Ishikawa (cell line): ENCODE results near the gene PTMS.
A peak's percentile ranks its signal among the peaks of the same experiment; 100 is the strongest.

Source experiments
- CEBPB ChIP-seq: IDR thresholded peaks from 2 replicates; pipeline ENCODE4 v1.6.1; 2012
- CREB1 ChIP-seq: IDR thresholded peaks from 2 replicates; pipeline ENCODE4 v1.6.1; 2012; ENCODE audit warnings: low read depth
- EGR1 ChIP-seq: IDR thresholded peaks from 2 replicates; pipeline ENCODE4 v1.6.1; 2012
- EP300 ChIP-seq: IDR thresholded peaks from 2 replicates; pipeline ENCODE4 v1.6.1; 2012; ENCODE audit warnings: borderline replicate concordance
- FOXM1 ChIP-seq: IDR thresholded peaks from 2 replicates; pipeline ENCODE4 v1.6.1; 2012; ENCODE audit warnings: low read depth, borderline replicate concordance
- NFIC ChIP-seq: IDR thresholded peaks from 2 replicates; pipeline ENCODE4 v1.6.1; 2012
- RAD21 ChIP-seq: IDR thresholded peaks from 2 replicates; pipeline ENCODE4 v1.6.1; 2012; ENCODE audit warnings: low read depth
- TAF1 ChIP-seq: IDR thresholded peaks from 2 replicates; pipeline ENCODE4 v1.6.1; 2012; ENCODE audit warnings: low read depth, mild to moderate bottlenecking
- TCF12 ChIP-seq: IDR thresholded peaks from 2 replicates; pipeline ENCODE4 v1.6.1; 2012; ENCODE audit warnings: low read depth
- TEAD4 ChIP-seq: IDR thresholded peaks from 2 replicates; pipeline ENCODE4 v1.6.1; 2012
- YY1 ChIP-seq: IDR thresholded peaks from 2 replicates; pipeline ENCODE4 v1.6.1; 2012; ENCODE audit warnings: low read depth
- ZBTB7A ChIP-seq: IDR thresholded peaks from 2 replicates; pipeline ENCODE4 v1.6.1; 2012; ENCODE audit warnings: low read depth
- TF ChIP-seq, protein P1 (sequence below): IDR thresholded peaks from 2 replicates; pipeline ENCODE4 v1.6.1; 2012; ENCODE audit warnings: low read depth, mild to moderate bottlenecking
- TF ChIP-seq, protein P2 (sequence below): IDR thresholded peaks from 2 replicates; pipeline ENCODE4 v1.6.1; 2012
- TF ChIP-seq, protein P3 (sequence below): IDR thresholded peaks from 2 replicates; pipeline ENCODE4 v1.6.1; 2012

PTMS gene

DNA sequence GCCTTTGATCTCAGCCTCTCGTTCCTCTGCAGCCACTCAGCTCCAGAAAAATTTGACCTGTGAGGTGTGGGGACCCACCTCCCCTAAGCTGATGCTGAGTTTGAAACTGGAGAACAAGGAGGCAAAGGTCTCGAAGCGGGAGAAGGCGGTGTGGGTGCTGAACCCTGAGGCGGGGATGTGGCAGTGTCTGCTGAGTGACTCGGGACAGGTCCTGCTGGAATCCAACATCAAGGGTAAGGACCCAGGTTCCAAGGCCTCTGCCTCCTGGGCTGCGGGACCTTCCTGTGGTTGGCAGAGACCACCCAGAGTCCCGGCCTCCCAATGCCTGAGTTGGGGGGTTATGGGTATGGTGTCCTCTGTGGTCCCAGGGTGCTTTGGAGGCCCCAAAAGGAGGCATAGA is 50.9 kb downstream of the PTMS start:
- TF ChIP-seq NFIC (no peak), EGR1 (no peak), ZBTB7A (no peak), TEAD4 (no peak), TCF12 (no peak), CEBPB (no peak), FOXM1 (no peak), YY1 (no peak), TAF1 (no peak), CREB1 (no peak), RAD21 (no peak), EP300 (no peak)
- TF ChIP-seq, protein P1, sequence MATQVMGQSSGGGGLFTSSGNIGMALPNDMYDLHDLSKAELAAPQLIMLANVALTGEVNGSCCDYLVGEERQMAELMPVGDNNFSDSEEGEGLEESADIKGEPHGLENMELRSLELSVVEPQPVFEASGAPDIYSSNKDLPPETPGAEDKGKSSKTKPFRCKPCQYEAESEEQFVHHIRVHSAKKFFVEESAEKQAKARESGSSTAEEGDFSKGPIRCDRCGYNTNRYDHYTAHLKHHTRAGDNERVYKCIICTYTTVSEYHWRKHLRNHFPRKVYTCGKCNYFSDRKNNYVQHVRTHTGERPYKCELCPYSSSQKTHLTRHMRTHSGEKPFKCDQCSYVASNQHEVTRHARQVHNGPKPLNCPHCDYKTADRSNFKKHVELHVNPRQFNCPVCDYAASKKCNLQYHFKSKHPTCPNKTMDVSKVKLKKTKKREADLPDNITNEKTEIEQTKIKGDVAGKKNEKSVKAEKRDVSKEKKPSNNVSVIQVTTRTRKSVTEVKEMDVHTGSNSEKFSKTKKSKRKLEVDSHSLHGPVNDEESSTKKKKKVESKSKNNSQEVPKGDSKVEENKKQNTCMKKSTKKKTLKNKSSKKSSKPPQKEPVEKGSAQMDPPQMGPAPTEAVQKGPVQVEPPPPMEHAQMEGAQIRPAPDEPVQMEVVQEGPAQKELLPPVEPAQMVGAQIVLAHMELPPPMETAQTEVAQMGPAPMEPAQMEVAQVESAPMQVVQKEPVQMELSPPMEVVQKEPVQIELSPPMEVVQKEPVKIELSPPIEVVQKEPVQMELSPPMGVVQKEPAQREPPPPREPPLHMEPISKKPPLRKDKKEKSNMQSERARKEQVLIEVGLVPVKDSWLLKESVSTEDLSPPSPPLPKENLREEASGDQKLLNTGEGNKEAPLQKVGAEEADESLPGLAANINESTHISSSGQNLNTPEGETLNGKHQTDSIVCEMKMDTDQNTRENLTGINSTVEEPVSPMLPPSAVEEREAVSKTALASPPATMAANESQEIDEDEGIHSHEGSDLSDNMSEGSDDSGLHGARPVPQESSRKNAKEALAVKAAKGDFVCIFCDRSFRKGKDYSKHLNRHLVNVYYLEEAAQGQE = no peak
- TF ChIP-seq, protein P2, sequence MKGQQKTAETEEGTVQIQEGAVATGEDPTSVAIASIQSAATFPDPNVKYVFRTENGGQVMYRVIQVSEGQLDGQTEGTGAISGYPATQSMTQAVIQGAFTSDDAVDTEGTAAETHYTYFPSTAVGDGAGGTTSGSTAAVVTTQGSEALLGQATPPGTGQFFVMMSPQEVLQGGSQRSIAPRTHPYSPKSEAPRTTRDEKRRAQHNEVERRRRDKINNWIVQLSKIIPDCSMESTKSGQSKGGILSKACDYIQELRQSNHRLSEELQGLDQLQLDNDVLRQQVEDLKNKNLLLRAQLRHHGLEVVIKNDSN = no peak
- TF ChIP-seq, protein P3, sequence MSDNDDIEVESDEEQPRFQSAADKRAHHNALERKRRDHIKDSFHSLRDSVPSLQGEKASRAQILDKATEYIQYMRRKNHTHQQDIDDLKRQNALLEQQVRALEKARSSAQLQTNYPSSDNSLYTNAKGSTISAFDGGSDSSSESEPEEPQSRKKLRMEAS = no peak

DNA sequence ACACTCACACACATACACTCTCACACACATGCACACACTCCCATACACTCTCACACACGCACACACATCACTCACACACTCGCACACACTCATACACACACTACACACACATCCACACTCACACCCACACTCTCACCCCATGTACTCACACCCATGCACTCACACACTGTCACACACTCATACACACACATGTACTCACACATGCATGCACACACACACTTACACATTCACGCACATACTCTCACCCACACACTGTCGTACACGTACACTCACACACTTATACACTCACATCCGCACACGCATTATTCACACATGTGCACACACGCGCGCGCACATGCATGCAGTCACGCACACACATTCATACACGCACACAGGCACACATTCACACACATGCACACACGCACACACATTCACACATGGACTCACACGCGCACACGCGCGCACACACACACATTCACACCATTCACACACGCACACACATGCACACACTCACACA is 51.5 kb downstream of the PTMS start:
- no peak for TF ChIP-seq EP300
- no peak for TF ChIP-seq CEBPB
- no peak for TF ChIP-seq NFIC
- TF ChIP-seq, protein P2 = no peak
- TF ChIP-seq, protein P3 = no peak
- TF ChIP-seq, protein P1 = no peak
- no peak for TF ChIP-seq ZBTB7A
- no peak for TF ChIP-seq YY1
- TF ChIP-seq CREB1 = no peak
- no peak for TF ChIP-seq EGR1
- no peak for TF ChIP-seq TEAD4
- no peak for TF ChIP-seq TCF12
- no peak for TF ChIP-seq TAF1
- TF ChIP-seq RAD21 = no peak
- no peak for TF ChIP-seq FOXM1

DNA sequence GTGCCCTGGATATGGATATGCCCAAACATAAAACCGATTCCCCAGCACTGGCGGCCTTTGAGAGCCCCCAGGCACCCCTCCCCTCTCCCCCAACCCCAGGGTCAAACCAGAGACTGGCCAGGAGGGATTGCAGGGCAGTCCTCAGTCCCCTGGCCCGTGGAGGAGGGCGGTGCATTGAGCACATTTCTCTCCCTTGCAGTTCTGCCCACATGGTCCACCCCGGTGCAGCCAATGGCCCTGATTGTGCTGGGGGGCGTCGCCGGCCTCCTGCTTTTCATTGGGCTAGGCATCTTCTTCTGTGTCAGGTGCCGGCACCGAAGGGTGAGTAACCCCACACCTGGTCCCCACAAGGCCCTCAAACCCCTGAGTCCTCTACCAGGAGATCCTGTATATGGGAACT is 52.1 kb downstream of the PTMS start:
- TF ChIP-seq CREB1 (no peak), ZBTB7A (no peak), RAD21 (no peak)
- TF ChIP-seq, protein P2 = peak; percentile 77

DNA sequence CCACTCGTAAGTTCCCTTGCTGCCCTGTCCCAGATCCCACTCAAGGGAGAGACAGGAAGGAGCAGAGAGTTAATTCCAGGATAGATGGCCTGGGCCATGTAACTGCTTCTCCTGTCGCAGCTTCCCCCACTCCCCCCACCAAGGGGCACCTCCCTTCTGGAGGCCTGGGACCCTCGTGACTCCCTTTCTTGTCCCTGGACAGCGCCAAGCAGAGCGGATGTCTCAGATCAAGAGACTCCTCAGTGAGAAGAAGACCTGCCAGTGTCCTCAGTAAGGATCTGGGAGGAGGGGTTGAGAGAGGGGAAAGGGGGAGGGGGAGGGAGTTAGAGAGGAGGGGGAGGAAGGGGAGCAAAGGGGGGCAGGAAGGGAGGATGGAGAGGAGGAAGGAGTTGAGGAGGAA is 52.5 kb downstream of the PTMS start:
- TF ChIP-seq YY1 (no peak), EGR1 (no peak), CREB1 (no peak), TEAD4 (no peak), CEBPB (no peak), EP300 (no peak), NFIC (no peak), TCF12 (no peak), RAD21 (no peak), TAF1 (no peak), FOXM1 (no peak), ZBTB7A (no peak)
- TF ChIP-seq, protein P1 = no peak
- TF ChIP-seq, protein P3 = no peak
- TF ChIP-seq, protein P2 = no peak
